HEK293T (cell line): ENCODE measurements around the gene CYGB.

ENCODE experiments used
- ARNT ChIP-seq: fragments of 450-650 bp; IDR thresholded peaks from 2 replicates; pipeline ENCODE4 v1.6.1; 2017; ENCODE audit warnings: mild to moderate bottlenecking
- BHLHE40 ChIP-seq: fragments of 450-650 bp; IDR thresholded peaks from 2 replicates; pipeline ENCODE4 v1.6.1; 2016; ENCODE audit warnings: mild to moderate bottlenecking, moderate library complexity, borderline replicate concordance
- CTBP1 ChIP-seq: fragments of 450-650 bp; IDR thresholded peaks from 2 replicates; pipeline ENCODE4 v1.6.1; 2016; ENCODE audit warnings: borderline replicate concordance
- ELF4 ChIP-seq: fragments of 450-650 bp; IDR thresholded peaks from 2 replicates; pipeline ENCODE4 v1.6.1; 2017; ENCODE audit warnings: antibody characterized with exemption
- SP1 ChIP-seq: fragments of 450-650 bp; IDR thresholded peaks from 2 replicates; pipeline ENCODE4 v1.6.1; 2017
- TARDBP ChIP-seq: fragments of 450-650 bp; IDR thresholded peaks from 2 replicates; pipeline ENCODE4 v1.6.1; 2016

DNA sequence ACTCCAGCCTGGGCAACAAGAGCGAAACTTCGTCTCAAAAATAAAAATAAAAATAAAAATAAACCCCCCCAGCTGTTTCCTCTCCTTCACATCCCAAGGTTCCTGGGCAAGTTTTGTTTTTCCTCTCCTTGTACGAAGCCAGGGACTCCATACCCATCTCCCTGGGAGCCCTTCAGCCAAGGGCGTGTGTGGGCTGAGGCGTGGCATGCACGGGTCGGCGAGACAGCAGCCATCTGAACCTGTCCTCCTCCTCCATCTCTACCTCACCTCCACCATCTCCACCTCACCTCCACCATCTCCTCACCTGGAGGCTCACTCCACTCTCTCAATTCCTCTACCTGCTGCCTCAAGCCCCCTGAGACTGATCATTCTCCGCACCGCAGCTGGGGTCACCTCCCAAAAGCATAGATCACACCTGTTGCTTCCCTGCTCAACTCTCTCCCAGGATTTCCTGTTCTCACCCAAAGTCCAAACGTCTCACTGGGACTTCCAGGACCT, 53.2 kb downstream of the CYGB start:
- no peak for TF ChIP-seq CTBP1
- no peak for TF ChIP-seq ARNT
- no peak for TF ChIP-seq ELF4
- TF ChIP-seq BHLHE40: no peak
- no peak for TF ChIP-seq SP1
- TF ChIP-seq TARDBP: no peak
